HepG2 (cell line): ENCODE results near the gene UBB. TPM values are rescaled to one million over a fixed set of nuclear protein-coding genes. Genes with fewer than 3 reads are reported as not detected.
A peak's percentile ranks its signal among the peaks of the same experiment; 100 is the strongest.

Experiments
- SIX4 ChIP-seq: sonication (generic); formaldehyde crosslinking; IDR thresholded peaks from 2 replicates; pipeline ENCODE4 v1.4.0; 2020; ENCODE audit warnings: missing genetic modification reagents
- ZMYM4 ChIP-seq: sonication (generic); formaldehyde crosslinking; IDR thresholded peaks from 2 replicates; pipeline ENCODE4 v1.8.1; 2023; ENCODE audit warnings: mild to moderate bottlenecking, missing genetic modification reagents
- polyA plus RNA-seq, 8 experiments: library from polyadenylated mRNA; depleted of rRNA in 3 of 8; stranded (reverse) in 7 of 8; unstranded in 1 of 8; fragments of >200 nt; fragmentation: Illumina TruSeq in 4 of 8; extraction: Trizol in 4 of 8; gene quantifications; 2 replicates each; pipeline versions ENCODE4 v1.2.1 to v1.2.3, GENCODE V29; 2011 to 2016; ENCODE audit warnings: low read depth in 4 of 8, missing spikeins in 1 of 8, mixed read lengths in 1 of 8; ENCODE audit not compliant: insufficient read depth in 1 of 8
- total RNA-seq, 5 experiments: library from RNA; depleted of rRNA; stranded (reverse); fragments of >200 nt; fragmentation: Illumina TruSeq; extraction: Trizol; gene quantifications; 2 replicates each; pipeline ENCODE4 v1.2.3, GENCODE V29; 2016; ENCODE audit warnings: low read depth in 1 of 5
- TF ChIP-seq, protein P1 (sequence below): sonication (generic); formaldehyde crosslinking; IDR thresholded peaks from 2 replicates; pipeline ENCODE4 v1.4.0; 2020; ENCODE audit warnings: low read depth, missing genetic modification reagents
- TF ChIP-seq, protein P2 (sequence below): sonication (generic); formaldehyde crosslinking; IDR thresholded peaks from 2 replicates; pipeline ENCODE4 v1.4.0; 2020; ENCODE audit warnings: mild to moderate bottlenecking, missing genetic modification reagents
- TF ChIP-seq, protein P3 (sequence below): sonication (generic); formaldehyde crosslinking; IDR thresholded peaks from 2 replicates; pipeline ENCODE4 v1.5.0; 2020; ENCODE audit warnings: mild to moderate bottlenecking, missing genetic modification reagents, borderline replicate concordance
- TF ChIP-seq, protein P4 (sequence below): IDR thresholded peaks from 2 replicates; pipeline ENCODE4 v1.6.1; 2016; ENCODE audit warnings: missing compliant biosample characterization, missing genetic modification reagents, borderline replicate concordance
- TF ChIP-seq, protein P5 (sequence below): sonication (generic); formaldehyde crosslinking; IDR thresholded peaks from 2 replicates; pipeline ENCODE4 v1.9.0; 2021; ENCODE audit warnings: missing genetic modification reagents, borderline replicate concordance

The UBB gene
- total and polyA plus RNA-seq, 2 of the 13 experiments (the other 11 are each of a cell fraction or from before 2014, with no cell fraction given): 1,130 to 2,066 TPM

DNA sequence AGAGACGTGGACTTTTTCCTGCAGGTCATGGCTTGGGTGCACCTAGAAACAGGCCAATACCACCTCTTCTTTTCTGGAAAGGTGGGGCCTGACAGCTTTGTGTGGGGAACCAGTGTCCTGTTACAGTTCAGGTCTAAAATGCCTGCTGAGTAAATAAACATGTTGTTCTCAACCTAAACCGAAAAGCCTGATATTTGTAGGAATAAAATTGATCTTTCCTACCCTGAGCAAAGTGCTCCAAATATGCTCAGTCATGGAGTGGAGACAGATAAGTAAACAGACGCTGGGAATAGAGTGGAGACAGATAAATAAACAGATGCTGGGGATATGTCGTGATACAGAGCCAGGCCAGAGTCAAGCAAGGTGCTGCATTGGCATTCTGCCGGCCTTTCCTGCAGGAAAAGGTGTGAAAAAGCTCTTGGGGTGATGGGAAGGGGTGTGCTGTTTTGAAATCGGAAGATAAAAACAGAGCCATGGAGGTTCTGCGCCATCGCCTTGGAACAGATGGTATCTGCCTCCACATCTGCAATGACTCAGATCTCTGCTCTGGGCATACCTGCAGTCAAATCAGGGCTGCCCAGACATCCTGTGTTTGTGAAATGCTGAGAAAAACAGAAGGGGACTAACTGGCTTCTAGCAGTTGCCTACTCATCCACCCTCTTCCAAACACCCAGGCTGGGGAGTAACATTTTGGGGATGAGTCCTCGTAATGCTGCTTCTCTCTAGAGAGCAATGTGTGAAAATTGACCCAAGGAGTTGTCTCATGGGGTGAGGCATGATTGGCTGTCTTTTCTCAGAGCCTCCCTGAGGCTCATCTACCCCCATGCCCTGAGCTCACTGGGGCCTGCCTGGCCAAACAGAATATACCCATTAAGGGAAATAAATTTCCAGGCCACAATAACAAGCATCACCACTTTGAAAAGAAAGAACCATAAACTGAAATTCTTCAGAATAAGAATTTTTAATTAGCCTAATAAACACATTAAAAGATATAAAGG lies 17.7 kb downstream of the UBB start (continued):
- TF ChIP-seq, protein P1, sequence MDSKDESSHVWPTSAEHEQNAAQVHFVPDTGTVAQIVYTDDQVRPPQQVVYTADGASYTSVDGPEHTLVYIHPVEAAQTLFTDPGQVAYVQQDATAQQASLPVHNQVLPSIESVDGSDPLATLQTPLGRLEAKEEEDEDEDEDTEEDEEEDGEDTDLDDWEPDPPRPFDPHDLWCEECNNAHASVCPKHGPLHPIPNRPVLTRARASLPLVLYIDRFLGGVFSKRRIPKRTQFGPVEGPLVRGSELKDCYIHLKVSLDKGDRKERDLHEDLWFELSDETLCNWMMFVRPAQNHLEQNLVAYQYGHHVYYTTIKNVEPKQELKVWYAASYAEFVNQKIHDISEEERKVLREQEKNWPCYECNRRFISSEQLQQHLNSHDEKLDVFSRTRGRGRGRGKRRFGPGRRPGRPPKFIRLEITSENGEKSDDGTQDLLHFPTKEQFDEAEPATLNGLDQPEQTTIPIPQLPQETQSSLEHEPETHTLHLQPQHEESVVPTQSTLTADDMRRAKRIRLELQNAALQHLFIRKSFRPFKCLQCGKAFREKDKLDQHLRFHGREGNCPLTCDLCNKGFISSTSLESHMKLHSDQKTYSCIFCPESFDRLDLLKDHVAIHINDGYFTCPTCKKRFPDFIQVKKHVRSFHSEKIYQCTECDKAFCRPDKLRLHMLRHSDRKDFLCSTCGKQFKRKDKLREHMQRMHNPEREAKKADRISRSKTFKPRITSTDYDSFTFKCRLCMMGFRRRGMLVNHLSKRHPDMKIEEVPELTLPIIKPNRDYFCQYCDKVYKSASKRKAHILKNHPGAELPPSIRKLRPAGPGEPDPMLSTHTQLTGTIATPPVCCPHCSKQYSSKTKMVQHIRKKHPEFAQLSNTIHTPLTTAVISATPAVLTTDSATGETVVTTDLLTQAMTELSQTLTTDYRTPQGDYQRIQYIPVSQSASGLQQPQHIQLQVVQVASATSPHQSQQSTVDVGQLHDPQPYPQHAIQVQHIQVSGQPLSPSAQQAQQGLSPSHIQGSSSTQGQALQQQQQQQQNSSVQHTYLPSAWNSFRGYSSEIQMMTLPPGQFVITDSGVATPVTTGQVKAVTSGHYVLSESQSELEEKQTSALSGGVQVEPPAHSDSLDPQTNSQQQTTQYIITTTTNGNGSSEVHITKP (CRISPR knock-in tag): peak; percentile 33; the same call in 1 of the 2 replicates
- TF ChIP-seq, protein P2, sequence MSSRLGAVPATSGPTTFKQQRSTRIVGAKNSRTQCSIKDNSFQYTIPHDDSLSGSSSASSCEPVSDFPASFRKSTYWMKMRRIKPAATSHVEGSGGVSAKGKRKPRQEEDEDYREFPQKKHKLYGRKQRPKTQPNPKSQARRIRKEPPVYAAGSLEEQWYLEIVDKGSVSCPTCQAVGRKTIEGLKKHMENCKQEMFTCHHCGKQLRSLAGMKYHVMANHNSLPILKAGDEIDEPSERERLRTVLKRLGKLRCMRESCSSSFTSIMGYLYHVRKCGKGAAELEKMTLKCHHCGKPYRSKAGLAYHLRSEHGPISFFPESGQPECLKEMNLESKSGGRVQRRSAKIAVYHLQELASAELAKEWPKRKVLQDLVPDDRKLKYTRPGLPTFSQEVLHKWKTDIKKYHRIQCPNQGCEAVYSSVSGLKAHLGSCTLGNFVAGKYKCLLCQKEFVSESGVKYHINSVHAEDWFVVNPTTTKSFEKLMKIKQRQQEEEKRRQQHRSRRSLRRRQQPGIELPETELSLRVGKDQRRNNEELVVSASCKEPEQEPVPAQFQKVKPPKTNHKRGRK (CRISPR knock-in tag): no peak
- TF ChIP-seq SIX4 (peak; percentile 43; the same call in 1 of the 2 replicates), ZMYM4 (CRISPR knock-in tag) (peak; percentile 28; the same call in 1 of the 2 replicates)
- TF ChIP-seq, protein P3, sequence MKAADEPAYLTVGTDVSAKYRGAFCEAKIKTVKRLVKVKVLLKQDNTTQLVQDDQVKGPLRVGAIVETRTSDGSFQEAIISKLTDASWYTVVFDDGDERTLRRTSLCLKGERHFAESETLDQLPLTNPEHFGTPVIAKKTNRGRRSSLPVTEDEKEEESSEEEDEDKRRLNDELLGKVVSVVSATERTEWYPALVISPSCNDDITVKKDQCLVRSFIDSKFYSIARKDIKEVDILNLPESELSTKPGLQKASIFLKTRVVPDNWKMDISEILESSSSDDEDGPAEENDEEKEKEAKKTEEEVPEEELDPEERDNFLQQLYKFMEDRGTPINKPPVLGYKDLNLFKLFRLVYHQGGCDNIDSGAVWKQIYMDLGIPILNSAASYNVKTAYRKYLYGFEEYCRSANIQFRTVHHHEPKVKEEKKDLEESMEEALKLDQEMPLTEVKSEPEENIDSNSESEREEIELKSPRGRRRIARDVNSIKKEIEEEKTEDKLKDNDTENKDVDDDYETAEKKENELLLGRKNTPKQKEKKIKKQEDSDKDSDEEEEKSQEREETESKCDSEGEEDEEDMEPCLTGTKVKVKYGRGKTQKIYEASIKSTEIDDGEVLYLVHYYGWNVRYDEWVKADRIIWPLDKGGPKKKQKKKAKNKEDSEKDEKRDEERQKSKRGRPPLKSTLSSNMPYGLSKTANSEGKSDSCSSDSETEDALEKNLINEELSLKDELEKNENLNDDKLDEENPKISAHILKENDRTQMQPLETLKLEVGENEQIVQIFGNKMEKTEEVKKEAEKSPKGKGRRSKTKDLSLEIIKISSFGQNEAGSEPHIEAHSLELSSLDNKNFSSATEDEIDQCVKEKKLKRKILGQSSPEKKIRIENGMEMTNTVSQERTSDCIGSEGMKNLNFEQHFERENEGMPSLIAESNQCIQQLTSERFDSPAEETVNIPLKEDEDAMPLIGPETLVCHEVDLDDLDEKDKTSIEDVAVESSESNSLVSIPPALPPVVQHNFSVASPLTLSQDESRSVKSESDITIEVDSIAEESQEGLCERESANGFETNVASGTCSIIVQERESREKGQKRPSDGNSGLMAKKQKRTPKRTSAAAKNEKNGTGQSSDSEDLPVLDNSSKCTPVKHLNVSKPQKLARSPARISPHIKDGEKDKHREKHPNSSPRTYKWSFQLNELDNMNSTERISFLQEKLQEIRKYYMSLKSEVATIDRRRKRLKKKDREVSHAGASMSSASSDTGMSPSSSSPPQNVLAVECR (CRISPR knock-in tag): peak; percentile 49; the same call in 1 of the 2 replicates
- TF ChIP-seq, protein P4, sequence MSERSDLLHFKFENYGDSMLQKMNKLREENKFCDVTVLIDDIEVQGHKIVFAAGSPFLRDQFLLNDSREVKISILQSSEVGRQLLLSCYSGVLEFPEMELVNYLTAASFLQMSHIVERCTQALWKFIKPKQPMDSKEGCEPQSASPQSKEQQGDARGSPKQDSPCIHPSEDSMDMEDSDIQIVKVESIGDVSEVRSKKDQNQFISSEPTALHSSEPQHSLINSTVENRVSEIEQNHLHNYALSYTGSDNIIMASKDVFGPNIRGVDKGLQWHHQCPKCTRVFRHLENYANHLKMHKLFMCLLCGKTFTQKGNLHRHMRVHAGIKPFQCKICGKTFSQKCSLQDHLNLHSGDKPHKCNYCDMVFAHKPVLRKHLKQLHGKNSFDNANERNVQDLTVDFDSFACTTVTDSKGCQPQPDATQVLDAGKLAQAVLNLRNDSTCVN: no peak
- TF ChIP-seq, protein P5, sequence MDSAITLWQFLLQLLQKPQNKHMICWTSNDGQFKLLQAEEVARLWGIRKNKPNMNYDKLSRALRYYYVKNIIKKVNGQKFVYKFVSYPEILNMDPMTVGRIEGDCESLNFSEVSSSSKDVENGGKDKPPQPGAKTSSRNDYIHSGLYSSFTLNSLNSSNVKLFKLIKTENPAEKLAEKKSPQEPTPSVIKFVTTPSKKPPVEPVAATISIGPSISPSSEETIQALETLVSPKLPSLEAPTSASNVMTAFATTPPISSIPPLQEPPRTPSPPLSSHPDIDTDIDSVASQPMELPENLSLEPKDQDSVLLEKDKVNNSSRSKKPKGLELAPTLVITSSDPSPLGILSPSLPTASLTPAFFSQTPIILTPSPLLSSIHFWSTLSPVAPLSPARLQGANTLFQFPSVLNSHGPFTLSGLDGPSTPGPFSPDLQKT: no peak
